Esophagus squamous epithelium (tissue), 4 donors: Measurements from ENCODE around the gene RIMBP2.

Source experiments
- POLR2A ChIP-seq, 4 donors: fragments of 450-650 bp; IDR thresholded peaks; one replicate each; pipeline ENCODE4 v1.6.1; 2017; ENCODE audit warnings: antibody characterized with exemption in 4 of 4, mild to moderate bottlenecking in 4 of 4, moderate library complexity in 3 of 4
- TF ChIP-seq, protein P1 (sequence below), 6 experiments: fragments of 450-650 bp in 4 of 6; fragments of 200-600 bp in 2 of 6; sonication (generic) in 2 of 6; IDR thresholded peaks; one replicate each; pipeline ENCODE4 v1.5.1; 2016 to 2019; ENCODE audit warnings: antibody characterized with exemption in 6 of 6, mild to moderate bottlenecking in 4 of 6, moderate library complexity in 4 of 6

DNA sequence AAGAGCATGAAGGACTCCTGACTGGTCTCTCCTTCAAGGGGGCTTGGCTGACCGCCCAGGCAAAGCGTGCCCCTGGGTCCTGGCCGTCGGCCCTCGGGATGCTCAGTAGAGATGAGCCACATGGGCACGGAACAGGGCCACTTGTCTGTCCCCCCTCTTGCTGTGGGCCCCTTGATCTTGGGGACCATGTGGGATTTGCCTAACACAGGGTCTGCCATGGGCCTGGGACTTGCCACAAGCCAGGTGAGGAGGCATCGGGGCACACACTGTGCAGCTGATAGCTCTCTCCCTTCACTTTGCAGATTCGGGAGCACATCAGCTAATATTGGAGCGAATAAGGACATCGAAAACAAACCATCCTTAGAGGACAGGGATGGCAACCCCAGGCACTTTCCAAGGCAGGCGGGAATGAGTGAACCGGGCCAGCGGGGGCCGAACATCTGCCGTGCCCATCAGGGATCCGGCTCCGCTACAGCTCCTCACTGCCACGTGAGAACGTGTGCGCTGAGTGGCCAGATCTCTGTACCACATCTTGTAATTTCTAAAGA, 290.3 kb downstream of the RIMBP2 start:
- TF ChIP-seq, protein P1, sequence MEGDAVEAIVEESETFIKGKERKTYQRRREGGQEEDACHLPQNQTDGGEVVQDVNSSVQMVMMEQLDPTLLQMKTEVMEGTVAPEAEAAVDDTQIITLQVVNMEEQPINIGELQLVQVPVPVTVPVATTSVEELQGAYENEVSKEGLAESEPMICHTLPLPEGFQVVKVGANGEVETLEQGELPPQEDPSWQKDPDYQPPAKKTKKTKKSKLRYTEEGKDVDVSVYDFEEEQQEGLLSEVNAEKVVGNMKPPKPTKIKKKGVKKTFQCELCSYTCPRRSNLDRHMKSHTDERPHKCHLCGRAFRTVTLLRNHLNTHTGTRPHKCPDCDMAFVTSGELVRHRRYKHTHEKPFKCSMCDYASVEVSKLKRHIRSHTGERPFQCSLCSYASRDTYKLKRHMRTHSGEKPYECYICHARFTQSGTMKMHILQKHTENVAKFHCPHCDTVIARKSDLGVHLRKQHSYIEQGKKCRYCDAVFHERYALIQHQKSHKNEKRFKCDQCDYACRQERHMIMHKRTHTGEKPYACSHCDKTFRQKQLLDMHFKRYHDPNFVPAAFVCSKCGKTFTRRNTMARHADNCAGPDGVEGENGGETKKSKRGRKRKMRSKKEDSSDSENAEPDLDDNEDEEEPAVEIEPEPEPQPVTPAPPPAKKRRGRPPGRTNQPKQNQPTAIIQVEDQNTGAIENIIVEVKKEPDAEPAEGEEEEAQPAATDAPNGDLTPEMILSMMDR (IDR thresholded peaks at IDR 0.05), result no peak
- no peak for TF ChIP-seq POLR2A (IDR thresholded peaks at IDR 0.05)
